Mesothelial cell of epicardium (in vitro differentiated cells): Measurements from ENCODE around the gene PLPP6. TPM values are rescaled to one million over a fixed set of nuclear protein-coding genes. Genes with fewer than 3 reads are reported as not detected.

Experiments used
- DNase-seq, 2 experiments: peaks; one replicate each; pipeline ENCODE4 v3.0.0; 2021; ENCODE audit warnings: low spot score in 2 of 2; ENCODE audit not compliant: unreplicated experiment in 2 of 2
- H3K27ac Mint-ChIP-seq: 2 replicates; pipeline ENCODE4 v1.8.0; 2021; ENCODE audit warnings: mixed read lengths
- H3K27me3 Mint-ChIP-seq: 2 replicates; pipeline ENCODE4 v1.8.0; 2021; ENCODE audit warnings: low read depth, mixed read lengths
- H3K36me3 Mint-ChIP-seq: 2 replicates; pipeline ENCODE4 v1.8.0; 2021; ENCODE audit warnings: mixed read lengths
- H3K4me1 Mint-ChIP-seq: 2 replicates; pipeline ENCODE4 v1.8.0; 2021; ENCODE audit warnings: mixed read lengths
- H3K4me3 Mint-ChIP-seq: 2 replicates; pipeline ENCODE4 v1.8.0; 2021; ENCODE audit warnings: mild to moderate bottlenecking, moderate library complexity, mixed read lengths
- H3K9me3 Mint-ChIP-seq: 2 replicates; pipeline ENCODE4 v1.8.0; 2021; ENCODE audit warnings: mixed read lengths
- CTCF ChIP-seq: fragments of 200-600 bp; sonication (generic); IDR thresholded peaks from one replicate; pipeline ENCODE4 v1.5.0; 2021; ENCODE audit warnings: antibody characterized with exemption; ENCODE audit not compliant: unreplicated experiment
- total RNA-seq: library from RNA; stranded (reverse); gene quantifications from 3 replicates; pipeline ENCODE4 v1.2.1, GENCODE V29; 2021

Gene PLPP6
- total RNA-seq, 1 donor from 2014 or later, result 11.8 TPM

GRCh38 chr9:4618700-4619099 lies 43.4 kb upstream of the PLPP6 start:
- H3K27me3 Mint-ChIP-seq, result no peaks in the 10 kb centered on the region
- H3K4me1 Mint-ChIP-seq, result no peaks in the 10 kb centered on the region
- no peaks in the 10 kb centered on the region for H3K36me3 Mint-ChIP-seq
- no peak for TF ChIP-seq CTCF
- no peak overlapping the region for H3K4me3 Mint-ChIP-seq
- DNase-seq, result no peak
- no peaks in the 10 kb centered on the region for H3K9me3 Mint-ChIP-seq
- no peak overlapping the region for H3K27ac Mint-ChIP-seq

GRCh38 chr9:4620057-4620765 lies 41.9 kb upstream of the PLPP6 start:
- no peak overlapping the region for H3K4me3 Mint-ChIP-seq
- peaks cover 2% of the 10 kb centered on the region for H3K36me3 Mint-ChIP-seq
- H3K9me3 Mint-ChIP-seq, result no peaks in the 10 kb centered on the region
- TF ChIP-seq CTCF, result no peak
- no peaks in the 10 kb centered on the region for H3K27me3 Mint-ChIP-seq
- no peaks in the 10 kb centered on the region for H3K4me1 Mint-ChIP-seq
- DNase-seq, result no peak
- no peak overlapping the region for H3K27ac Mint-ChIP-seq

GRCh38 chr9:4620881-4621555 lies 41.1 kb upstream of the PLPP6 start:
- Mint-ChIP-seq H3K27ac (no peak overlapping the region), H3K4me3 (no peak overlapping the region), H3K27me3 (no peaks in the 10 kb centered on the region), H3K4me1 (no peaks in the 10 kb centered on the region), H3K36me3 (peaks cover 2% of the 10 kb centered on the region), H3K9me3 (no peaks in the 10 kb centered on the region)
- no peak for TF ChIP-seq CTCF
- no peak for DNase-seq

- DNase-seq, result no peak
Measured at GRCh38 chr9:4622016-4622415, 40.1 kb upstream of the PLPP6 start.

GRCh38 chr9:4630836-4631235 lies 31.3 kb upstream of the PLPP6 start:
- Mint-ChIP-seq H3K9me3 (no peaks in the 10 kb centered on the region), H3K27ac (no peak overlapping the region), H3K27me3 (no peaks in the 10 kb centered on the region), H3K4me3 (no peak overlapping the region), H3K4me1 (no peaks in the 10 kb centered on the region), H3K36me3 (no peaks in the 10 kb centered on the region)
- no peak for DNase-seq
- TF ChIP-seq CTCF, result no peak

More at GRCh38 chr9:4622016-4622415, 40.1 kb upstream of the PLPP6 start:
- H3K4me1 Mint-ChIP-seq, result no peaks in the 10 kb centered on the region
- TF ChIP-seq CTCF, result no peak
- no peak overlapping the region for H3K4me3 Mint-ChIP-seq
- peaks cover 2% of the 10 kb centered on the region for H3K36me3 Mint-ChIP-seq
- no peaks in the 10 kb centered on the region for H3K27me3 Mint-ChIP-seq
- H3K9me3 Mint-ChIP-seq, result no peaks in the 10 kb centered on the region
- H3K27ac Mint-ChIP-seq, result no peak overlapping the region
